HG03565 (cell line): ENCODE measurements around the gene DCLRE1A.
"Not testable (repeated sequence)": the region's sequence is repeated elsewhere in the genome, so short reads cannot be mapped to it uniquely, and the experiment has no call there.

Source experiments
- ATAC-seq: cut with Tn5 transposase; IDR thresholded peaks from one replicate; pipeline ENCODE4 v1.9.1; 2021; ENCODE audit warnings: mild to moderate bottlenecking, moderate library complexity; ENCODE audit not compliant: unreplicated experiment

Gene DCLRE1A

GRCh38 chr10:113858541-113858940 lies 4.7 kb upstream of the DCLRE1A start:
- no peak for ATAC-seq

- no peak for ATAC-seq
These were observed 3.3 kb upstream of the DCLRE1A start for GRCh38 chr10:113857210-113857609.

- no peak for ATAC-seq
These were observed 2.7 kb upstream of the DCLRE1A start for GRCh38 chr10:113856563-113856962.

GRCh38 chr10:113854761-113855588 lies 1.1 kb upstream of the DCLRE1A start:
- ATAC-seq, result no peak

GRCh38 chr10:113853578-113854012 lies 287 bp downstream of the DCLRE1A start:
- ATAC-seq, result no peak

- ATAC-seq, result no peak
These were observed 3.9 kb downstream of the DCLRE1A start for GRCh38 chr10:113849946-113850345.

- no peak for ATAC-seq
These were observed 4.6 kb downstream of the DCLRE1A start for GRCh38 chr10:113849140-113849803.

GRCh38 chr10:113846036-113846435 lies 7.8 kb downstream of the DCLRE1A start:
- ATAC-seq, result no peak

GRCh38 chr10:113843972-113844485 lies 9.9 kb downstream of the DCLRE1A start:
- ATAC-seq, result no peak

GRCh38 chr10:113842171-113842570 lies 11.7 kb downstream of the DCLRE1A start:
- no peak for ATAC-seq

- not testable (repeated sequence) for ATAC-seq
These were observed 25.3 kb downstream of the DCLRE1A start for GRCh38 chr10:113828567-113828966.

GRCh38 chr10:113825791-113826190 lies 28.1 kb downstream of the DCLRE1A start:
- ATAC-seq, result no peak

- no peak for ATAC-seq
These were observed 30.5 kb downstream of the DCLRE1A start for GRCh38 chr10:113823389-113823788.

- ATAC-seq, result no peak
These were observed 31.7 kb downstream of the DCLRE1A start for GRCh38 chr10:113822174-113822573.

GRCh38 chr10:113821306-113821705 lies 32.6 kb downstream of the DCLRE1A start:
- ATAC-seq, result not testable (repeated sequence)

GRCh38 chr10:113820507-113820906 lies 33.4 kb downstream of the DCLRE1A start:
- no peak for ATAC-seq

GRCh38 chr10:113819989-113820388 lies 33.9 kb downstream of the DCLRE1A start:
- ATAC-seq, result no peak

- ATAC-seq, result not testable (repeated sequence)
These were observed 39.2 kb downstream of the DCLRE1A start for GRCh38 chr10:113814700-113815099.

- no peak for ATAC-seq
These were observed 45.7 kb downstream of the DCLRE1A start for GRCh38 chr10:113808168-113808567.

GRCh38 chr10:113806503-113806902 lies 47.4 kb downstream of the DCLRE1A start:
- ATAC-seq, result no peak

- no peak for ATAC-seq
These were observed 50.9 kb downstream of the DCLRE1A start for GRCh38 chr10:113802997-113803396.

- no peak for ATAC-seq
These were observed 52.3 kb downstream of the DCLRE1A start for GRCh38 chr10:113801569-113801968.
